H1 (cell line): Measurements from ENCODE around the gene SH3TC2. TPM values are rescaled to one million over a fixed set of nuclear protein-coding genes. Genes with fewer than 3 reads are reported as not detected.

Experiments used
- CBX5 ChIP-seq: fragments of 300-800, 300-1000 bp; sonication (generic); IDR thresholded peaks from 2 replicates; pipeline ENCODE4 v1.7.1; 2016; ENCODE audit warnings: antibody characterized with exemption, low read length, low read depth
- EP300 ChIP-seq, 2 experiments: IDR thresholded peaks; 1 replicate in 1 of 2; 2 replicates in 1 of 2; pipeline ENCODE4 v1.6.1; 2011 to 2012; ENCODE audit warnings: low read depth in 2 of 2, low read length in 2 of 2, mild to moderate bottlenecking in 2 of 2, borderline replicate concordance in 1 of 2, inconsistent platforms in 1 of 2, moderate library complexity in 1 of 2
- SAP30 ChIP-seq: fragments of 300-600 bp; sonication (generic); IDR thresholded peaks from 2 replicates; pipeline ENCODE4 v1.7.1; 2012; ENCODE audit warnings: low read length, moderate library complexity, mild to moderate bottlenecking, inconsistent platforms; ENCODE audit not compliant: insufficient read depth, insufficient replicate concordance
- SUZ12 ChIP-seq: fragments of 200-600 bp; sonication (generic); IDR thresholded peaks from 2 replicates; pipeline ENCODE4 v1.6.1; 2012; ENCODE audit warnings: mild to moderate bottlenecking, inconsistent platforms, low read length, moderate library complexity, mixed read lengths
- polyA plus RNA-seq, 7 experiments: library from polyadenylated mRNA; depleted of rRNA in 3 of 7; stranded (reverse) in 5 of 7; unstranded in 2 of 7; fragments of >200 nt in 5 of 7; fragments of 200-250 nt in 2 of 7; gene quantifications; 1 replicate in 5 of 7; 2 replicates in 1 of 7; 4 replicates in 1 of 7; pipeline versions ENCODE4 v1.2.1 to v1.2.3, GENCODE V29; 2011 to 2013; ENCODE audit warnings: missing spikeins in 2 of 7, mixed read lengths in 2 of 7
- total RNA-seq: library from RNA; stranded (reverse); fragmentation: NEBNext Ultra II Directional; extraction: Animal tissue kit (Norgen Biotek cat#: 25700); gene quantifications from 2 replicates; pipeline ENCODE4 v1.2.1, GENCODE V29; 2021
- TF ChIP-seq, protein P1 (sequence below): fragments of 300-600 bp; sonication (generic); IDR thresholded peaks from 2 replicates; pipeline ENCODE4 v1.7.1; 2012; ENCODE audit warnings: low read length, moderate library complexity, mild to moderate bottlenecking, inconsistent platforms; ENCODE audit not compliant: insufficient replicate concordance

Gene SH3TC2
- total and polyA plus RNA-seq, 2 of the 8 experiments (the other 6 are each of a cell fraction or from before 2014, with no cell fraction given), result 0.11 to 0.80 TPM

DNA sequence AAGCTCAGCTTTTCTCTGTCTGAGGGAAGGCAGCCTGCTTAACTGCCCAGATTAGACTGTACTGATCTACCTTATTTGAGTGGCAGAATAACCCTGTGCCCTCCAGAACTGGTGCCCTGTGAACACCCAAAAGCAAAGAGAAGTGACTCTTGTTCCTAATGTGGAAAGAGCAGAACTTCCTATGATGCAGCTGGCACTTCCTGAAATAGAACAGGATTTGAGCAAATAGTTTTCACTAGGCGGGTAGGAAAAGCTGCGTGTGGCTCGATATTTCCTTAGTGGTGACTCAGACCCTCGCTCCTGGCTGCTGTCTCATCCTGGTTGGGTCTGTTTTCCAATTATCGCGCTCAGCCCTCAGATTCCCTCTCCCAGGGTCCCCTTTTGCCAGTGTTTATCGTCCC is 89.9 kb downstream of the SH3TC2 start (continued):
- TF ChIP-seq, protein P1, sequence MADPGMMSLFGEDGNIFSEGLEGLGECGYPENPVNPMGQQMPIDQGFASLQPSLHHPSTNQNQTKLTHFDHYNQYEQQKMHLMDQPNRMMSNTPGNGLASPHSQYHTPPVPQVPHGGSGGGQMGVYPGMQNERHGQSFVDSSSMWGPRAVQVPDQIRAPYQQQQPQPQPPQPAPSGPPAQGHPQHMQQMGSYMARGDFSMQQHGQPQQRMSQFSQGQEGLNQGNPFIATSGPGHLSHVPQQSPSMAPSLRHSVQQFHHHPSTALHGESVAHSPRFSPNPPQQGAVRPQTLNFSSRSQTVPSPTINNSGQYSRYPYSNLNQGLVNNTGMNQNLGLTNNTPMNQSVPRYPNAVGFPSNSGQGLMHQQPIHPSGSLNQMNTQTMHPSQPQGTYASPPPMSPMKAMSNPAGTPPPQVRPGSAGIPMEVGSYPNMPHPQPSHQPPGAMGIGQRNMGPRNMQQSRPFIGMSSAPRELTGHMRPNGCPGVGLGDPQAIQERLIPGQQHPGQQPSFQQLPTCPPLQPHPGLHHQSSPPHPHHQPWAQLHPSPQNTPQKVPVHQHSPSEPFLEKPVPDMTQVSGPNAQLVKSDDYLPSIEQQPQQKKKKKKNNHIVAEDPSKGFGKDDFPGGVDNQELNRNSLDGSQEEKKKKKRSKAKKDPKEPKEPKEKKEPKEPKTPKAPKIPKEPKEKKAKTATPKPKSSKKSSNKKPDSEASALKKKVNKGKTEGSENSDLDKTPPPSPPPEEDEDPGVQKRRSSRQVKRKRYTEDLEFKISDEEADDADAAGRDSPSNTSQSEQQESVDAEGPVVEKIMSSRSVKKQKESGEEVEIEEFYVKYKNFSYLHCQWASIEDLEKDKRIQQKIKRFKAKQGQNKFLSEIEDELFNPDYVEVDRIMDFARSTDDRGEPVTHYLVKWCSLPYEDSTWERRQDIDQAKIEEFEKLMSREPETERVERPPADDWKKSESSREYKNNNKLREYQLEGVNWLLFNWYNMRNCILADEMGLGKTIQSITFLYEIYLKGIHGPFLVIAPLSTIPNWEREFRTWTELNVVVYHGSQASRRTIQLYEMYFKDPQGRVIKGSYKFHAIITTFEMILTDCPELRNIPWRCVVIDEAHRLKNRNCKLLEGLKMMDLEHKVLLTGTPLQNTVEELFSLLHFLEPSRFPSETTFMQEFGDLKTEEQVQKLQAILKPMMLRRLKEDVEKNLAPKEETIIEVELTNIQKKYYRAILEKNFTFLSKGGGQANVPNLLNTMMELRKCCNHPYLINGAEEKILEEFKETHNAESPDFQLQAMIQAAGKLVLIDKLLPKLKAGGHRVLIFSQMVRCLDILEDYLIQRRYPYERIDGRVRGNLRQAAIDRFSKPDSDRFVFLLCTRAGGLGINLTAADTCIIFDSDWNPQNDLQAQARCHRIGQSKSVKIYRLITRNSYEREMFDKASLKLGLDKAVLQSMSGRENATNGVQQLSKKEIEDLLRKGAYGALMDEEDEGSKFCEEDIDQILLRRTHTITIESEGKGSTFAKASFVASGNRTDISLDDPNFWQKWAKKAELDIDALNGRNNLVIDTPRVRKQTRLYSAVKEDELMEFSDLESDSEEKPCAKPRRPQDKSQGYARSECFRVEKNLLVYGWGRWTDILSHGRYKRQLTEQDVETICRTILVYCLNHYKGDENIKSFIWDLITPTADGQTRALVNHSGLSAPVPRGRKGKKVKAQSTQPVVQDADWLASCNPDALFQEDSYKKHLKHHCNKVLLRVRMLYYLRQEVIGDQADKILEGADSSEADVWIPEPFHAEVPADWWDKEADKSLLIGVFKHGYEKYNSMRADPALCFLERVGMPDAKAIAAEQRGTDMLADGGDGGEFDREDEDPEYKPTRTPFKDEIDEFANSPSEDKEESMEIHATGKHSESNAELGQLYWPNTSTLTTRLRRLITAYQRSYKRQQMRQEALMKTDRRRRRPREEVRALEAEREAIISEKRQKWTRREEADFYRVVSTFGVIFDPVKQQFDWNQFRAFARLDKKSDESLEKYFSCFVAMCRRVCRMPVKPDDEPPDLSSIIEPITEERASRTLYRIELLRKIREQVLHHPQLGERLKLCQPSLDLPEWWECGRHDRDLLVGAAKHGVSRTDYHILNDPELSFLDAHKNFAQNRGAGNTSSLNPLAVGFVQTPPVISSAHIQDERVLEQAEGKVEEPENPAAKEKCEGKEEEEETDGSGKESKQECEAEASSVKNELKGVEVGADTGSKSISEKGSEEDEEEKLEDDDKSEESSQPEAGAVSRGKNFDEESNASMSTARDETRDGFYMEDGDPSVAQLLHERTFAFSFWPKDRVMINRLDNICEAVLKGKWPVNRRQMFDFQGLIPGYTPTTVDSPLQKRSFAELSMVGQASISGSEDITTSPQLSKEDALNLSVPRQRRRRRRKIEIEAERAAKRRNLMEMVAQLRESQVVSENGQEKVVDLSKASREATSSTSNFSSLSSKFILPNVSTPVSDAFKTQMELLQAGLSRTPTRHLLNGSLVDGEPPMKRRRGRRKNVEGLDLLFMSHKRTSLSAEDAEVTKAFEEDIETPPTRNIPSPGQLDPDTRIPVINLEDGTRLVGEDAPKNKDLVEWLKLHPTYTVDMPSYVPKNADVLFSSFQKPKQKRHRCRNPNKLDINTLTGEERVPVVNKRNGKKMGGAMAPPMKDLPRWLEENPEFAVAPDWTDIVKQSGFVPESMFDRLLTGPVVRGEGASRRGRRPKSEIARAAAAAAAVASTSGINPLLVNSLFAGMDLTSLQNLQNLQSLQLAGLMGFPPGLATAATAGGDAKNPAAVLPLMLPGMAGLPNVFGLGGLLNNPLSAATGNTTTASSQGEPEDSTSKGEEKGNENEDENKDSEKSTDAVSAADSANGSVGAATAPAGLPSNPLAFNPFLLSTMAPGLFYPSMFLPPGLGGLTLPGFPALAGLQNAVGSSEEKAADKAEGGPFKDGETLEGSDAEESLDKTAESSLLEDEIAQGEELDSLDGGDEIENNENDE, result no peak
- TF ChIP-seq EP300 (IDR thresholded peaks at IDR 0.05; ENCODE audit: borderline replicate concordance in 1 of 2, low read depth in 2 of 2, low read length in 2 of 2), result no peak
- TF ChIP-seq SAP30, result no peak
- no peak for TF ChIP-seq CBX5
- no peak for TF ChIP-seq SUZ12
